Middle frontal gyrus (tissue), 1 donor: Measurements from ENCODE around the gene CD83.

Experiments
- DNase-seq: peaks from one replicate; pipeline ENCODE4 v3.0.0-alpha.2; 2015; ENCODE audit warnings: low spot score; ENCODE audit errors: extremely low spot score

CD83 gene

DNA sequence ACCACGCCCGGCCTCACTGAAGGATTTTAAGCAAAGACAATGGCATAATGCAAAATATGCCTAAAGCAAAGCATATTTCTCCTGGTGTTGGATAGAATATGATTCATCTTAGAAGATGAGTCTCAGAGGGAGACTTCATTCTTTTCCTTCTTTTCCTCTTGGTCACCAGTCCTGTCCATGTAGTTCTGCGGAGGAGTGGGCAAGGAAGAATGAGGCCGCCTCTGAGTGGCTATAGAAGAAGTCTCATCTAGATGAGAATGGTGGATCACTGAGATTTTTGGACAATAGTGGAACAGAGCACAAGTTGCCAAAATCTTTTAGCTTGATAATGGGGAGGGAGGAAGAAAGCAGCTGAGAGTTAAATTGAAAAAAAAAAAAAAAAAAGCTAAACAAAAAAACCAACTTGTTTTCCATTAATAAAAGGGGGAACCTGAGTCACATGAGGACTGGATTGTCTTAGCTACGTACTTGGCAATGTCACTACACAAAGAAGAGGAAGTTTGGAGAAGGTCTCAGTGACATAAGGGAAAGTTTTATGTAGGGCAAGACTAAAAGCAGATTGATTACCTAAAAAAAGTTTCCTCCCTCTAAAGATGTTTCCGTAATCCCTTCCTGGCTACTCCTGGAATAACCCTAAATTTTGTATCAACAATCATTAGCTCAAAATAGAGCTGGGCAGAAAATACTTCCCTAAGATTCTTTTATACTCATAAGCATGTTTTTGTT, 6.0 kb downstream of the CD83 start:
- DNase-seq, result no peak

DNA sequence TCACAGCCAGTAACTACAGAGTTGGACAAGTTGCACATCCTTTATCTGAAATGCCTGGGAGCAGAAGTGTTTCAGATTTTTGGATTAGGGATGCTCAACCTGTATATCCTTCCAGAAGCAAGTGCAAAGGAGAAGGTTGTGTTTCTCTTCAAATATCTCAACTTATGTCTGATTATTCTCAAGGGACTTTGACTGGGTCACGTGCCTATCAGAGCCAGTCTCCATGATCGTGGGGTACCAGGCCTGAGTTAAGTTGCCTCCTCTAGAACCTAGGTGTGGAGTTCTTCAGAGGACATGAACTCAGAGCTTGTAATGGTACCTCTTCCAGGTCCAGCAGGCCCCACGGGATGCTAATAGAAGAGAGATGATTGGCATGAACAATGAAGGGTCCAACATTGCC, 7.8 kb downstream of the CD83 start:
- no peak for DNase-seq

DNA sequence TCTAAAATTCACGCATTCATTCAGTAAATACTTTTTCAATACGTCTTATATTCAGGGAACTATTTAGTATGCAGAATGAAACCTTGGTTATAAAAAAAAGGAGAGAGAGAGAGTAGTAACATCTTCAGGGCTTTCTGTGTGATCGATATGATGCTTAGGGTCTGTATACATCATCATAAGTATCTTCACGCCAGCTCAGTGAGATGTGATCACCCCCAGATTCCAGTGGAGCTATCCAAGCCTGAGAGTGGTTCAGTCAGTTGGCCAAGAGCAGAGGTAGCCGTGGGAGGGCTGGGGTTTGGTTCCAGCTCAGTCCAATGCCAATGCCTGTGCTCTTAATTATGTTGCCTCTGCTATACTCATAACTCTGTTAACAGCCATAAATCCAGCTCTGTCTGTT, 8.6 kb downstream of the CD83 start:
- no peak for DNase-seq

DNA sequence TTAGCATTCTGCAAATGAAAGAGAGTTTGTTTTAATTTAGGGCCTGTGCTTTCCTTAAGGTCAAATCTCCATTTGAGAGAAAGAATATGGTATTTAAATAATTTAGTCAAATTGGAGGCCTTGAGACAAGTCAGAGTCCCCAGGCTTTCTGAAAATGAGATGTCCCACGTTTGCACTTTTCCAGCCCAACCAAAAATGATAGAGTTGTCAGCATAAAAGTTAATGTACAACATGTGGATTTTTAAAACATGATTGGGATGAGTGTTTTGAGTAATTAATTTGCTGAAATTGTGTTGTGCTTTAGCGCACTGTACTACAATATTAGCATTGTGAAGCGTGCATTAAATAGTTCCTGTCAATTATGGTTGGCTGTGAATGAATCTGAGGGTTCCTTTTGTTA, 10.0 kb downstream of the CD83 start:
- no peak for DNase-seq

DNA sequence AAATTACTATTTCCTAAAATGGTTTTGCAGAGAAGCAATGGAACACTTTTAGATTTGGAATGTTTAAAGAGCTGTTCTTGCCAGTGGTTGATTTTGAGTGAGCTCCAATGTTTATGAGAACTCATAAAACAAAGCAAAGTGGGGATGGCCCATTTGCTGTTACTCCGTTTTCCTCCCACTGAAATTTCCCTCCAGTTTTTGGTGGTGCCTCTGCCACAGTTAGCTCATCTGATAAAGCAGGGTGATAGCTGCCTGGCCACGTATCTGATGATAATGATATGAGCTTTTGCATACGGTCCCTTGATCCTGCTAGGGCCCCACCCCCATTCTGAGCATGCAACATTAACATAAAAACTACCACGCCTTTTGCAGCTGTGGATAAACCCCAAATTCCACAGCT, 10.4 kb downstream of the CD83 start:
- DNase-seq, result no peak

DNA sequence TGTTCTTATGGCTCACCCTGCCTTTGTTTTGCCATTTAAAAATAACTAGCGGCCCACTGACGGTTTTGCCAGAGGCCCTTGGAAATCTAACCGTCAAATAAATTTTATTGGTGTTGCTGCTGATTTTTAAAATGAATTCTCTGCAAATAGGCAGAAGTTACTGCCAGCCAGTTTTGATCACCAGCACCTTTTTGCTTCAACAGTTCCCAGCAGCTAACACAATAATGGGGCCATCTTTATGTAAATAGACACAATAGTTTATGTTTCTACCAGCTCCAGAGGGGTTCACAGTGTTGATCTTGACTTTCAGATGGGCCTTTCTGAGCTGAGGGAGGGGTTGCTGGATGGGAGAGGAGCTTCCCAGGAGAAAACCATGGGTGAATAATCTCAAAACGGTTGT, 11.2 kb downstream of the CD83 start:
- no peak for DNase-seq

DNA sequence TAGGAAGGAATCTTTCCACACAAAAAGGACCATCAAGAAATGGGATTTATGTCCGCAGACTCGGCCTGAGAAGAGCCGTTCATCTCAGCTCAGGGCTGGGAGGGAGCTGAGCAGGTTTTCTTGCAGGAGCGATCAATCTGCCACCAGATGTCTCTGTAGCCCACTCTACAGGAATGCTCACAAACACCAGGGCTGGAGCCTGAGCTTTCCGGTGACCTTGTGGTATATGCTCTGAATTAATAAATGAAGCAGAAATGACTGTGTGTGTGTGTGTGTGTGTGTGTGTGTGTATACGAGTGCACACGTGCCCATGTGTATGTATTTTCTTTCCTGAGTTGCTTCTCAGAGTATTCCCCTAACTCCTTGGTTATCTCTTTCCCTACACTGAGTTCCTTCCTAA, 12.0 kb downstream of the CD83 start:
- peak; percentile 65 for DNase-seq

DNA sequence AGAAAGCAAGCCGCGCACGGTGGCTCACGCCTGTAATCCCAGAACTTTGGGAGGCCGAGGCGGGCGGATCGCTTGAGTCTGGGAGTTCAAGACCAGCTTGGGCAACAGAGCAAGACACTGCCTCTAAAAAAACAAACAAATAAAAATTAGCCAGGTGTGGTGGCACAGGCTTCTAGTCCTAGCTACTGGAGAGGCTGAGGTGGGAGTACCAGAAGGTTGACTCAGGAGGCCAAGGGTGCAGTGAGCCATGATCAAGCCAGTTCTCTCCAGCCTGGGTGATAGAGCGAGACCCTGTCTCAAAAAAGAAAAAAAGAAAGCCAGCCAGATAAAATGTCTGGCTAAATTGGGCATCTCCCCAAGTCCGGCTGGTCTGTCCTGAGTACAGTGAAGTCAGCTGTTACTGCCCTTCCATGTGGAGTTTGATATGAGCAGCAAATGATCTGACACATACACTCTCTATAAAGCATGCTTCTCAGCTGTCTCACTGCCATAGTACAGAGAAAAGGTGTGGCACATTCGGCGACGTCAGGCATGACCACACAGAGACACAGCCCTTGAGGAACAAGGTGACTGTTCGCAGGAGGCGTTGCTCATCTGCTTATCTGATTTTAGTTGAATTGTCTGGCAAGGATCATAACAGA, 13.0 kb downstream of the CD83 start:
- DNase-seq, result no peak

DNA sequence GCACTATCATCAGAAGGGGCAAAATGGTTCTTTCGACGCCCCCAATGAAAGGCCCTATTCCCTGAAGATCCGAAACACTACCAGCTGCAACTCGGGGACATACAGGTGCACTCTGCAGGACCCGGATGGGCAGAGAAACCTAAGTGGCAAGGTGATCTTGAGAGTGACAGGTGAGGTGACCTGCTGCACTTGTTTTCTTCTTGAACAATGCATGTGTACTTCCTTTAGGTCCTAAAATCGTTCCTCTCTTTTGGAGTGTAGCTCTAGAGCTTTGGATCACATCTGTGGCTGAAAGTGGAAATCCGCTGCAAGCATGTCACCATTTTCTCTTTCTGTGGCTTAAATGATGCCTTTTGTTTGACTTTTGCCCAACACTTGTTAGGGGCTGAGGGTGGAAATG, 14.0 kb downstream of the CD83 start:
- no peak for DNase-seq

DNA sequence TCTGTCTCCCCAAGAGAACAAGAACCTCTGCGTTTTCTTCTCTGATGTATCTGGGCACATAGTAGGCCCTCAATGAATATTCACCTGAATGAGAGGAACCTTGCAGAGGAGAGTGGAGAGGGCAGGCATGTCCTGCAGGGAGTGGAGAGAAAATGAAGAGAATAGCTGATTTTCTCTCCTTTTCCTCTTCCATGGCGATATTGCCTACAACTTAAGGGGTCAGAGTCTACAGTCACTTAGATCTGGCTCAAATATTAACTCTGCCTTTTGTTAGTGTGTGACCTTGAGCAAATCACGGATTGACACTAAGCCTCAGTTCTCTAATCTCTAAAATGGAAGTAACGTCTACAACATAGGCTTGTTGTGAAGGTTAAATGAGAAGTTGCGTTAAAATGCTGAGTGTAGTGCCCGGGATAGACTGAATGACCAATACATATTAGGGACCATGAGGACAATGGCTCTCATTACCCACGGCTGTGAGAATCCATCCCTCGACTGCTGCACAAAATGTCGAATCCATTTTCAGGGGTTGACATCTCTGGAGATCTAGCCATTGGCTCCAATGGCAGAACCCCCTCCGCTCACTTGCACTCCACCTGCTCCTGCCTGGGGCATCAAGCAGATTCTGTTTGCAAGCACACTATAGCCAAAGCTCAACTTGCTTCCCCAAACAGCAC, 14.8 kb downstream of the CD83 start:
- no peak for DNase-seq

DNA sequence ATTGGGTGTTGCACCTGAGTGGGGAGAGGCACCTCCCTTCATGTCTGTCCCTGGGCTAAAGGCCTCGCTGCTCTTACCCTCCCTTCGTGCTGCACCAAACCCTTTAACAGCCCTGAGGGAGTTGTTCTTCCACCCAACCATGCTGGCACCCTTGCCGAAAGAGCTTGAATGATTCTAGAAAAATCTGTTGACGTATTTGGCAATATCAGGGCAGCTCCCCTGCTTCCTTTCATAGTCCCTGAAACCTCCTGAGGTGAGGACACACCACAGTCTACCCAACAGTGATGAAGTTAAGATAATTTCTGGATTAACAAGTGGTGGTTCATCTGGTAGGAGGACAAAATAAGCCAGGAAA, 15.3 kb downstream of the CD83 start:
- no peak for DNase-seq

DNA sequence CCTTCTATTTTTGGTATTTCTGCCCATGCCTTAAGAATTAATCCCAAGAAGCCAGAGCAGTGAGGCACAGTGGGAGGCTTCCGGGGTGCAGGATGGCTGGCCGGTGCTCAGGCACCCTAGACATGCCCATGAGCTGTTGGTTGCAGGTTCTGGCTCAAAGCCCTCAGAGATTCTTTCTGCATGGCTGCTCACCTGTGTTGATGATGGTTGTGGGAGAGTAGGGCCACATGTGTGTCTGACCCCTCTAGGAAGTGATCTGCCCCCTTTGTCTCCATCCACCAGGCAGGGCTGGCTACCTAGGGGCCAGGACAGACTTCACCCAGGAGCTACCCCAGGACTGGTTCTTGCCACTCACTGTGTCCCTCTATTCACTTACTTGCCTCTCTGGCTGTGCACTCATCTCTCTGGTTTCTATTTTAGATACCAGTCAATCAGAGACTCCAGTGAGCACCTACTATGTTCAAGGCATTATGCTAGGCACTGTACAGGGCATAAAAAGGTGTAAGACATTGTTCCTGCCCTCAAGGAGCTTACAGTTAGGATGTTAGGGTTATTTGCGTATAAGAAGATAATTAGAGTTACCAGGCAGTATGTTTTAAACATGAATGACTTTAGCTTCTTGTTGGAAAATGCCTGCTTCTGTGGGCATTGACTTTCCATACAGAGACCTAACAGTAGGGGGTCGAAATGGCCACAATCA, 16.8 kb downstream of the CD83 start:
- no peak for DNase-seq

DNA sequence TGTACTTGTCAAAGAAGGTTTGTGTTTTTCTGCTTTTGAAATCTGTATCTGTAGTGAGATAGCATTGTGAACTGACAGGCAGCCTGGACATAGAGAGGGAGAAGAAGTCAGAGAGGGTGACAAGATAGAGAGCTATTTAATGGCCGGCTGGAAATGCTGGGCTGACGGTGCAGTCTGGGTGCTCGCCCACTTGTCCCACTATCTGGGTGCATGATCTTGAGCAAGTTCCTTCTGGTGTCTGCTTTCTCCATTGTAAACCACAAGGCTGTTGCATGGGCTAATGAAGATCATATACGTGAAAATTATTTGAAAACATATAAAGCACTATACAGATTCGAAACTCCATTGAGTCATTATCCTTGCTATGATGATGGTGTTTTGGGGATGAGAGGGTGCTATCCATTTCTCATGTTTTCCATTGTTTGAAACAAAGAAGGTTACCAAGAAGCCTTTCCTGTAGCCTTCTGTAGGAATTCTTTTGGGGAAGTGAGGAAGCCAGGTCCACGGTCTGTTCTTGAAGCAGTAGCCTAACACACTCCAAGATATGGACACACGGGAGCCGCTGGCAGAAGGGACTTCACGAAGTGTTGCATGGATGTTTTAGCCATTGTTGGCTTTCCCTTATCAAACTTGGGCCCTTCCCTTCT, 18.4 kb downstream of the CD83 start:
- DNase-seq, result no peak

DNA sequence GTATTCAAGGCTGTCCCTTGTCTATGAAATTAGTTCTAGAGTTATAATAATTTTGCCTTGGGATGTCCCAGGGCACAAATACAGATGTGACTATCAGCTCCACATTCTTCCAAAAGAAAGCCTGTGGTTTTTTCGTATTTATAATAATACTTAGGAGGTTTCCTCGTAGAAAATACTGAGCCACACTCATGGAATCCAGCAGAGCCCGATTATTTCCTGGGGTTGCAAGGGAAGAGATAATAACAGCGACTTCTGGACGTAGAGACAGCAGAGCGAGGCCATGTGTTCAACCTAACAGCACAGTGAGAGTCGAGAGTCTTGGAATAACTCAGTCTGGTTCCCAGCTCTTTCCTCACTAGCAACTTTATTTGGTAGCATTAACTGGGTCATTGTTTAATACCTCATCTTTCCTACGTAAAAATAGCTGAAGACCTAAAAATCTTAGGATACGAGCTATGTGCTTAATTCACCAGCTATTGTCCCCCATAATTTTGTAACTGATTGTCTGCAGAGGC, 21.2 kb downstream of the CD83 start:
- DNase-seq, result no peak

DNA sequence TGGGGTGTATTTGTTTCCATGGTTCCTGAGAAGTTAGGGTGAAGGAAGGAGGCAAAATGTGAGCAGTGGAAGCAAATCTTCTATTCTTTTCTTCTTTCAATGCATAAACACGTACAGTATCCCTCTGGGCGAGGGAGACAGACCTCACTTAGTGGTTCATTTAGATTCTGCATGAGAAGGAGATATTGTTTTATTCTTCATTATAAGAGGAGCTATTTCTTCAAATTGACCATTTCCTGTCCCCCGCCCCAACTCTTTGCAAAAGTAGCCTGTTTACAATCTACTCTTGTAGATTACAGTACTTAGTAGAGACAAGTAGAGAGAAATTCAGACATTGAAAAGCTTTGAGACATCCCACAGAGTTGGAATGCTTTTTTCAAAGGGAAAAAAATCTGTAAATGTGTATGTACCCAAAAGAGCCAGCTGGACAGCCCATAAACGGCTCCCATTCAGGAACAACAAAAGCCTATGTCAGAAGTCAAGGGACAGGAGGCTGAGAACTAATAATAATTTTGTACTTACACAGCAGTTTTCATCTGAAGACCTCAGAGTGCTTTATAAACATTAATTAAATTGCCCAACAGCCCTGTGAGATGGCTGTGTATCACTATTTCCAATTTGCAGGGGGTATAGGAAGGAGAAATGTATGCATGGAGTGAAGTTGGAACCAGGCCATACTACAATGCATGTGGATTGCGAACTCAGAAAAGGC, 23.9 kb downstream of the CD83 start:
- DNase-seq, result no peak

DNA sequence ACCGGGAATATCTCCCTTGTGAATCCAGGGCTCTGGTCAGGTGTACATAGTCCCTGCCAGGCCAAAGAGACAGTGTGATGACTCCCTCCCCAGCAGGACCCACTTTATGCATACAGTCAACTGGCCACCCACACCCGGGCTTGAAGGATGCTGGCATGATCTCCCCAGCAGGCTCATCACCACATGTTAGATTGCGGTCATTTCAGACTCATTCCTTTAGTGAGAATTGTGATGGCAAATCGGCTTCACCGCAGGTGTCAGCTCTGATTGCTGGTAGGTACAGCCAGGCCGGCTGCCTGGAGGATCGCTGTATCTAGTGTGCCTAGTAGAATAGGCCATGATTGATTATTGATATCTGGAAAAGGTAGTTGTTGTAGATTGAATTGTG, 24.5 kb downstream of the CD83 start:
- DNase-seq, result no peak

DNA sequence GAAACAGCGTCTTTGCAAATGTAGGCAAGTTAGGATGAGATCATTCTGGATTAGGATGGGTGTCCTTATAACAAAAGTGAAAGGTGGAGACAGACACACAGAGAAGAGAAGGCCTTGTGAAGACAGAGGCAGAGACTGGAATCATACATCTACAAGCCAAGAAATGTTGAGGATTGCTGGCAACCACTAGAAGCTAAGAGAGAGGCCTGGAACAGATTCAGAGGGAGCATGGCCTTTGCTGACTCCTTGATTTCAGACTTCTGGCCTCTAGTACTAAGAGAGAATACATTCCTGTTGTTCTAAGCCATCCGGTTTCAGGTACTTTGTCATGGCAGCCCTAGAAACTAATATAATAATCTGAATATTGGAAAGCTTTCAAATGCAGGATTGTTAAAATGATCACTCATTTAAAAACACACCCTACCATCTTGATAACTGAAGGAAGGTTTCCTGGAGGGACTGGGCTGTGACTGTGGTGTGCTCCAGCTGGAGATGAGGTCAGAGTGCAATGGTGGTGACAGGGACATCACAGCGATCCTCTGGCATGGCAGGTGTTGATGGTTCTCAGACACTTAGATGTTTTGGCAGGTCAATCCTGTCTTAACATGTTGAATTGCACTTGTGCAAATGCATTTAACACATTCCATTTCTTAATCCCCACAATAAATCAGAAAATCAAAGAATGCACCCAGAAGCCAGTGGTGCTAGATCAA, 25.1 kb downstream of the CD83 start:
- DNase-seq, result no peak

DNA sequence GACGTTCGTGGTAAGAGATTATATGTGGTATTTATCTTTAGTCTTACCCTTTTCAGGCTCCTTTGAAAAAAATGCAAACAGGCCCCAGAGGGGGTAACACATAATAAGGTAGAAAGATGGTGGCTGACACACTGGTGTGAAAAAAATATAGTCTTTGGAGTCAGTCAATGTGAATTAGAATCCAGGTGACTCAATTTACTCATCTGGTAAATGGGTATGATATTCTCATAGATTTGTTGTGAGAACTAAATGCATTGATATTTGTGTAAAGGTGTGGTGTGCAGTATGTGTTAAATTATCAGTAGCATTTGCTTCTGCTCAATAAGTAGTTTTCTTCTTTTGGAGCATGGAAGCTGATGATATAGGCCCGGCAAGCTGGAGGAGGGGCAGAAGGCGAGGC, 25.7 kb downstream of the CD83 start:
- DNase-seq, result no peak

DNA sequence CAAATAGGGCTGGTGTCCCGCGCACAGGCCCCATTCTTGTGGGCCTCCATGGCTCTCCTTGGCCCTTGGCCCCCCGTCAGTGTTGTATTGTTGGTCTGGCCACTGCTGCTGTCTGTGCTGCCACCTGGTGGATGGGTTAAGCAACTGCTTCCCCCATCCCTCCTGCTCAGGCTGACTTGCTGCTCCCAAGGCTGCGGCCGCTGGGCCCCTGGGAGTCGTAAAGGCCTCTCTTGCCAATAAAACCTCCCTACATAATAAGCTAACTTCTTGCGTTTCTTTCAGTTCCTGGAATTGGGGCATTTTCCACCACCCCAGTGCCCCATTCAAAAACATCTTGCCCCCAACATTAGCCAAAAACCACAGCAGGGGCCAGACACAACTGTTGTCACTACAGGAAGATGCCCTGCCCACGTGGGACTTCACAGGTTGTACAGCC, 27.1 kb downstream of the CD83 start:
- DNase-seq, result no peak

DNA sequence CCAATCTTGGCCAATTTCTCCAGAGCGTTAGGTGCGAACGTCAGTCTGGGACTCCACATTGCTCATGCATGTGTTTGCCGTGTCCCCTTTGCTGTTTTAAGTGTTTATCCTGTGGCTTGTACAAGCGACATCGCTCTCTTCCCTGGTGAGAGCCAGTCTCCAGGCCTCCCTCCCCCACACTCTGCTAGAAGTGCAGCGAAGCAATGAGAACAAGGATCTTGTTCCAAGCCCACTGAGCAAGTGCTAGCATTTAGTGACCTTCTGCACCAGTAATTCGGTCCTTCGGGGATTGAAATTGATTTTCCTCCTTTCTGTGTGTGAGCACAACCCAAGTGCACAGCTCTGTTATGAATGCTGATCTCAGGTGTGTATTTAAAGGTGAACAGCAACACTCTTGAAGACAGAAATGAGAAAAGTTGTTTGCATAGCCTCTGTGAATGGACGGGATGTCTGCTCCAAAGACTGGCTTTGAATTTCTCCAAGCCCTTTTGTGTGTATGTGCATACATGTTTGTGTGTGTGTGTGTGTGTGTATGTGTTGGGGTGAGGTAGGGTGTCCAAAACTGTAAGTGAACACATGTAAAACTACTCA, 29.0 kb downstream of the CD83 start:
- DNase-seq, result no peak
